A673 (cell line): ENCODE data around the gene TTC33. TPM values are rescaled to one million over a fixed set of nuclear protein-coding genes. Genes with fewer than 3 reads are reported as not detected.
"Not testable (repeated sequence)": the region's sequence is repeated elsewhere in the genome, so short reads cannot be mapped to it uniquely, and the experiment has no call there.

Experiments used
- BruUV-seq: library from RNA; stranded (reverse); fragments of 400-500 nt; replicated peaks from 2 replicates; lab custom pipeline; 2021; lab: Mats Ljungman, UMichigan
- CTCF ChIA-PET: fragments of 300-600 bp; sonication (Branson Sonifier 250); formaldehyde crosslinking; loops from one replicate; lab custom pipeline; 2022; ENCODE audit warnings: antibody characterized with exemption; lab: Charles Lee
- POLR2A ChIA-PET: fragments of 300-600 bp; sonication (Branson Sonifier 250); formaldehyde crosslinking; loops from one replicate; lab custom pipeline; 2022; ENCODE audit warnings: antibody characterized with exemption; ENCODE audit not compliant: low non-redundant PET; lab: Charles Lee
- DNase-seq: peaks from one replicate; pipeline ENCODE4 v3.0.0-alpha.2; 2015; ENCODE audit warnings: low spot score
- H3K27ac ChIP-seq: fragments of 200-600 bp; sonication (generic); 2 replicates; pipeline ENCODE4 v1.5.1; 2016; ENCODE audit warnings: mixed run types, low read depth, mild to moderate bottlenecking, mixed read lengths, antibody characterized with exemption, low read length; ENCODE audit not compliant: poor library complexity, severe bottlenecking
- H3K27me3 ChIP-seq: fragments of 200-600 bp; sonication (generic); replicated peaks from 2 replicates; pipeline ENCODE4 v1.6.1; 2017; ENCODE audit warnings: mixed run types, low read depth, mild to moderate bottlenecking, mixed read lengths, antibody characterized with exemption, low read length; ENCODE audit not compliant: insufficient read depth, poor library complexity
- H3K36me3 ChIP-seq: fragments of 200-600 bp; sonication (generic); 2 replicates; pipeline ENCODE4 v1.6.1; 2016; ENCODE audit warnings: mixed run types, mild to moderate bottlenecking, mixed read lengths, antibody characterized with exemption, low read length; ENCODE audit not compliant: insufficient read depth, poor library complexity, severe bottlenecking
- H3K4me1 ChIP-seq: fragments of 200-600 bp; sonication (generic); 2 replicates; pipeline ENCODE4 v1.6.1; 2017; ENCODE audit warnings: mixed run types, mild to moderate bottlenecking, mixed read lengths, antibody characterized with exemption, low read length; ENCODE audit not compliant: insufficient read depth, poor library complexity, severe bottlenecking
- H3K4me3 ChIP-seq: fragments of 200-600 bp; sonication (generic); 2 replicates; pipeline ENCODE4 v1.5.1; 2016; ENCODE audit warnings: low read depth, mixed run types, mild to moderate bottlenecking, mixed read lengths, low read length; ENCODE audit not compliant: poor library complexity, severe bottlenecking
- H3K9me3 ChIP-seq: fragments of 200-600 bp; sonication (generic); 2 replicates; pipeline ENCODE4 v1.6.1; 2016; ENCODE audit warnings: mixed run types, low read depth, mild to moderate bottlenecking, mixed read lengths, antibody characterized with exemption, low read length; ENCODE audit not compliant: poor library complexity, severe bottlenecking
- EZH2 ChIP-seq: fragments of 200-600 bp; sonication (generic); IDR thresholded peaks from 2 replicates; pipeline ENCODE4 v1.6.1; 2017; ENCODE audit warnings: borderline replicate concordance, low read depth, mild to moderate bottlenecking, mixed read lengths, antibody characterized with exemption, low read length; ENCODE audit not compliant: poor library complexity, severe bottlenecking
- intact Hi-C: fragments of 100-400 bp; cut with micrococcal nuclease; formaldehyde crosslinking; loops from one replicate; pipeline ENCODE4 v1.10.0; 2022; ENCODE audit not compliant: unreplicated experiment
- total RNA-seq: library from RNA; stranded (reverse); gene quantifications from 2 replicates; pipeline ENCODE4 v1.2.3, GENCODE V29; 2021
- TF ChIP-seq, protein P1 (sequence below): fragments of 300-800, 200-600 bp; sonication (generic); conservative IDR thresholded peaks from 2 replicates; pipeline ENCODE4 v1.5.1; 2017; ENCODE audit warnings: low read depth, mild to moderate bottlenecking, antibody characterized with exemption, low read length, moderate library complexity, mixed read lengths

The TTC33 gene
- total RNA-seq, 1 experiment from 2014 or later, result 17.0 TPM

DNA sequence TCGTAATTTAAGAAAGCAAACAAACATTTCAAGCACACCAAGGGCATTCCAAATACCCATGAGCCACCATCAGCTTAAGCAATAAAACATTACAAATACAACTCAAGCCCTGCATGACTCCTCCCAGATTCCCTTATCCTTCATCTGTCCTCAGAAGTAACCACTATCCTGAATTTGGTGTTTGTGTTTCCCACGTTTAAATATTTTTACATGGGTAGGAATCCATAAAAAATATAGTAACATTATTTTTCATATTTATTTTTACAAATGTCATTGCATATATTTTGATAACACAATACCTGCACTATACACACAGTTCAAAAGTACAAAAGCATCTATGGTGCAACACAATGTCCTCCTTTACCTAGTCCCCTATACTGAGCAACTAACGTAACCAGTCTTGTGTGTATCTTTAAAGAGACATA, 36.0 kb upstream of the TTC33 start:
- TF ChIP-seq, protein P1, sequence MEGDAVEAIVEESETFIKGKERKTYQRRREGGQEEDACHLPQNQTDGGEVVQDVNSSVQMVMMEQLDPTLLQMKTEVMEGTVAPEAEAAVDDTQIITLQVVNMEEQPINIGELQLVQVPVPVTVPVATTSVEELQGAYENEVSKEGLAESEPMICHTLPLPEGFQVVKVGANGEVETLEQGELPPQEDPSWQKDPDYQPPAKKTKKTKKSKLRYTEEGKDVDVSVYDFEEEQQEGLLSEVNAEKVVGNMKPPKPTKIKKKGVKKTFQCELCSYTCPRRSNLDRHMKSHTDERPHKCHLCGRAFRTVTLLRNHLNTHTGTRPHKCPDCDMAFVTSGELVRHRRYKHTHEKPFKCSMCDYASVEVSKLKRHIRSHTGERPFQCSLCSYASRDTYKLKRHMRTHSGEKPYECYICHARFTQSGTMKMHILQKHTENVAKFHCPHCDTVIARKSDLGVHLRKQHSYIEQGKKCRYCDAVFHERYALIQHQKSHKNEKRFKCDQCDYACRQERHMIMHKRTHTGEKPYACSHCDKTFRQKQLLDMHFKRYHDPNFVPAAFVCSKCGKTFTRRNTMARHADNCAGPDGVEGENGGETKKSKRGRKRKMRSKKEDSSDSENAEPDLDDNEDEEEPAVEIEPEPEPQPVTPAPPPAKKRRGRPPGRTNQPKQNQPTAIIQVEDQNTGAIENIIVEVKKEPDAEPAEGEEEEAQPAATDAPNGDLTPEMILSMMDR, result no peak
- TF ChIP-seq EZH2, result no peak
- ChIA-PET CTCF (no interaction called here), POLR2A (no interaction called here)
- H3K27ac ChIP-seq, result no peak overlapping the region
- H3K9me3 ChIP-seq, result peaks cover 13% of the 10 kb centered on the region
- intact Hi-C loops, result loop anchor here (2.0 kb wide), 1 partner anchor 23 kb away; no protein-coding TSS in a partner anchor
- peaks cover 18% of the 10 kb centered on the region for H3K4me1 ChIP-seq
- H3K27me3 ChIP-seq, result no peaks in the 10 kb centered on the region
- no TSS peak for BruUV-seq
- no peak for DNase-seq
- H3K36me3 ChIP-seq, result peaks cover 20% of the 10 kb centered on the region
- H3K4me3 ChIP-seq, result no peak overlapping the region

DNA sequence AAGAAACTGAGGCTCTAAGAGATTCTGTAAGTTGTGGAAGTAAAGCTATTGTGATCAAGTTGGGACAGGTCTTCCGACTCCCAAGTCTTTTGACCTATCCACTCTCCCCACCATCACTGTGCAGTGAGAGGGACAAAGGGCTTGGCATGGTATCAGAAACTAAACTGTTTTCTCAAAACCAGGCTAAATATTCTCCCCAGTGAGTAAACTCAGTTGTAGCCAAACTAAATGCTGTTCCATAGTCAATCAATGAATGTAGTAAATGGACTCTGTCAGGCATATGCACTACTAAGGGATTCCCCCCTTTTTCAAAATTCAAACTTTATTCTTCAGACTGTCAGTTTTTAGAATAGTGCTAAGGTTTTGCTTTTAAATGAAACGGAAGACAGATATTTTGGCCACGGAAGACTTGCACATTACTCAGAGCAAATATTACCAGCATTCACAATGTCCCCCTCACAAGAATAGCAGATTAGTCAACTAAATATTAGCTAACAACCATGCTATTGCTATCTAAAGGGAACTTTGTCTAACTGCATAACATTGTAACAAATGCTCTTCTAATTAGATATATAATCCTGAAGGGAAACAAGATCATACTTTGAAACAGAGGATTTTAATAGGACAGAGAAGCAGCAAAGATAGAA, 35.3 kb upstream of the TTC33 start:
- no peak for TF ChIP-seq EZH2
- TF ChIP-seq, protein P1, result no peak
- Histone ChIP-seq H3K36me3 (peaks cover 20% of the 10 kb centered on the region), H3K9me3 (peaks cover 13% of the 10 kb centered on the region), H3K27me3 (no peaks in the 10 kb centered on the region), H3K4me3 (no peak overlapping the region), H3K4me1 (peaks cover 14% of the 10 kb centered on the region), H3K27ac (no peak overlapping the region)
- DNase-seq, result no peak
- no TSS peak for BruUV-seq
- POLR2A ChIA-PET, result no interaction called here
- intact Hi-C loops, result no loop called here
- CTCF ChIA-PET, result no interaction called here

DNA sequence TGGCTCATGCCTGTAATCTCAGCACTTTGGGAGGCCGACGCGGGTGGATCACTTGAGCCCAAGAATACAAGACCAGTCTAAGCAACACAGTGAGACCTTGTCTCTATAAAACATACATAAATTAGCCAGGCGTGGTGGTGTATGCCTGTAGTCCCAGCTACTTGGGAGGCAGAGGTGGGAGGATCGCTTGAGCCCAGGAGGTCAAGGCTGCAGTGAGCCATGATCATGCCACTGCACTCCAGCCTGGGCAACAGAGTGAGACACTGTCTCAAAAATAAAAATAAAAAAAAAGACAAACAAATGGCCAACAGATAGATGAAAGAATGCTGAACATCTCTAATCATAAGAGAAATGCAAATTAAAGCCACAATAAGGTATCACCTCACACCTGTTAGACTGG, 33.2 kb upstream of the TTC33 start:
- H3K4me3 ChIP-seq, CTCF ChIA-PET, H3K27me3 ChIP-seq, H3K27ac ChIP-seq, BruUV-seq, intact Hi-C loops, POLR2A ChIA-PET, DNase-seq: not testable (repeated sequence)
- H3K36me3 ChIP-seq, result peaks cover 14% of the 10 kb centered on the region
- peaks cover 13% of the 10 kb centered on the region for H3K9me3 ChIP-seq
- peaks cover 22% of the 10 kb centered on the region for H3K4me1 ChIP-seq

DNA sequence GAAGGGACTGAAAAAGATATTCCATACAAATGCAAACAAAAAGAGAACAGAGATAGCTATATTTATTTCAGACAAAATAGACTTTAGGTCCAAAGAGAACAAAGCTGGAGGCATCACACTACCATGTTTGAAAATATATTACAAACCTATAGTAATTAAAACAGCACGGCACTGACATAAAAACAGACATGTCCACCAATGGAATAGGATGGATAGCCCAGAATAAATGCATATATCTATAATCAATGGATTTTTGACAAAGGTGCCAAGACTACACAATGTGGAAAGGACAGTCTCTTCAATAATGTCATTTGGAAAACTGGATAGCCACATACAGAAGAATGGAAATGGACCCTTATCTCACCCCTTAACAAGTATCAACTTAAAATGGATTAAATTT, 32.2 kb upstream of the TTC33 start:
- TF ChIP-seq, protein P1, result no peak
- TF ChIP-seq EZH2, result no peak
- H3K4me1 ChIP-seq, result peaks cover 22% of the 10 kb centered on the region
- ChIA-PET CTCF (no interaction called here), POLR2A (no interaction called here)
- no TSS peak for BruUV-seq
- no peak overlapping the region for H3K27ac ChIP-seq
- H3K4me3 ChIP-seq, result no peak overlapping the region
- no peaks in the 10 kb centered on the region for H3K27me3 ChIP-seq
- no peak for DNase-seq
- intact Hi-C loops, result no loop called here
- H3K36me3 ChIP-seq, result peaks cover 14% of the 10 kb centered on the region
- H3K9me3 ChIP-seq, result peaks cover 13% of the 10 kb centered on the region

DNA sequence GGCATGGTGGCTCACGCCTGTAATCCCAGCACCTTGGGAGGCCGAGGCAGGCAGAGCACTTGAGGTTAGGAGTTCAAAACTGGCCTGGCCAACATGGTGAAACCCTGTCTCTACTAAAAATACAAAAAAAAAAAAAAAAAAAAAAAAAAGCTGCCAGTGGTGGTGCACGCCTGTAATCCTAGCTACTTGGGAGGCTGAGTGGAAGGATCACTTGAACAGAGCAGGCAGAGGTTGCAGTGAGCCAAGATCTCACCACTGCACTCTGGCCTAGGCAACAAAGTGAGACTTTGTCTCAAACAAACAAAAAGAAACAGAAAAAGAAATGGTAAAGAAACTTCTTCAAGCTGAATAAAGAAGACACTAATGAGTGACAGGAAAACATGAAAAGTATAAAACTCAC, 30.9 kb upstream of the TTC33 start:
- Histone ChIP-seq H3K9me3 (peaks cover 13% of the 10 kb centered on the region), H3K36me3 (peaks cover 14% of the 10 kb centered on the region), H3K4me1 (peaks cover 22% of the 10 kb centered on the region)
- POLR2A ChIA-PET, result interaction anchor here (0.6 kb wide), 2 partner anchors 125 to 1239 kb away, joined by 5 to 7 read pairs; no protein-coding TSS in a partner anchor
- H3K27ac ChIP-seq, CTCF ChIA-PET, DNase-seq, BruUV-seq, H3K4me3 ChIP-seq, H3K27me3 ChIP-seq, intact Hi-C loops: not testable (repeated sequence)
